GM12801 (cell line): ENCODE data around the gene ATG7.

ENCODE experiments used
- CTCF ChIP-seq: IDR thresholded peaks from one replicate; pipeline ENCODE4 v1.5.1; 2011; ENCODE audit warnings: control low read depth; ENCODE audit not compliant: insufficient read length; ENCODE audit errors: extremely low read depth

The ATG7 gene

GRCh38 chr3:11495948-11496557, 223.9 kb downstream of the ATG7 start:
- TF ChIP-seq CTCF: no peak

GRCh38 chr3:11498177-11498576, 226.0 kb downstream of the ATG7 start:
- TF ChIP-seq CTCF: no peak

GRCh38 chr3:11498646-11499045, 226.4 kb downstream of the ATG7 start:
- no peak for TF ChIP-seq CTCF

DNA sequence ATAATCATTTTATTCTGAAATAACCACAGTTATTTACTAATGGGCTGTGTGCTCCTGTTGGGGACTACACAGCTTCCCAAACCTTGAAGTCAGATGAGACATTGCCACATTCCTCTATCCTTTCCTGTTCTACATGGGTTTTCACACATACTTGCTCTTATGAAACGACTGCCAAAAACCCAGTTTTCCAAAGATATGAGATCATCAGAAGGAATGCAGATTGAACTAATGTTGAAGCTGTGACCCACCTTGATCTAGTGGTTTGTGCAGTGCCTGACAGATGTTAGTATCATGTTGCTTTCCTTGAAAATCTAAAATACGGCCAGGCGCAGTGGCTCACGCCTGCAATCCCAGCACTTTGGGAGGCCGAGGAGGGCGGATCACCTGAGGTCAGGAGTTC, 226.9 kb downstream of the ATG7 start:
- no peak for TF ChIP-seq CTCF

- no peak for TF ChIP-seq CTCF
Measured at GRCh38 chr3:11507719-11508118, 235.5 kb downstream of the ATG7 start.

DNA sequence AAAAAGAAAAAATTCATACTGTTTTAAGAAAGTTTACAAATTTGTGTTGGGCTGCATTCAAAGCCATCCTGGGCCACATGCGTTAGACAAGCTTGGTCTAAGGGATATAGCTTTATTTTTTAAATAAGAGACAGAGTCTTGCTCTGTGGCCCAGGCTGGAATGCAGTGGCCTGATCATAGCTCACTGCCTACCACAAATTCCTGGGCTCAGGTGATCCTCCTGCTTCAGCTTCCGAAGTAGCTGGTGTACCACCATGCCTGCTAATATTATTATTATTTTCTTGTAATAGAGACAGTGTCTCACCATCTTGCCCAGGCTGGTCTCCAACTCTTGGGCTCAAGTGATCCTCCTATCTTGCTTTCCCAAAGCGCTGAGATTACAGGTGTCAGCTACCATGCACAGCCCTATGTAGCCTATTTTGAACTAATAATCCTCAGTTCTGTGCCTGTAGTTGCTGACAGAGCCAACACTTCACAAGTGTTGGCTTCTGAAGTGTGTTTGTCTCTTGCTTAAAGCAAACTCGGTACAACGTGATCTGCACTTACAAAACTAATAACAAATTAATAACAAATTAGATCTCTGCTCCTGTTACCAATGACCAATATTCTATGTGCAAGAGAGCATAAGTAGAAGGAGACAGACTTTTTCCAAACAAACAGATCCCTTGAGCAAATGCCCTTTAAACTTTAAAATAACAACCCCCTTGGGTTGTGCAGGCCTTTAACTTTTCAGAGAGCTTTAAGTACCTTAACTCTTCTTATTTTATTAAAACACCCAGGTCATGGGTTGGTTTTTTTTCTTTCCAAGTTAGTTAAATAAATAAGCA, 236.4 kb downstream of the ATG7 start:
- TF ChIP-seq CTCF: no peak

- TF ChIP-seq CTCF: no peak
Measured at GRCh38 chr3:11509173-11510000, 237.2 kb downstream of the ATG7 start.
